ENCODE measurements around the gene MDM2. TPM values are rescaled to one million over a fixed set of nuclear protein-coding genes. Genes with fewer than 3 reads are reported as not detected.

The MDM2 gene
- polyA plus RNA-seq, 1 of the 3 experiments (the other 2 are of a cell fraction) = 21.5 TPM

DNA sequence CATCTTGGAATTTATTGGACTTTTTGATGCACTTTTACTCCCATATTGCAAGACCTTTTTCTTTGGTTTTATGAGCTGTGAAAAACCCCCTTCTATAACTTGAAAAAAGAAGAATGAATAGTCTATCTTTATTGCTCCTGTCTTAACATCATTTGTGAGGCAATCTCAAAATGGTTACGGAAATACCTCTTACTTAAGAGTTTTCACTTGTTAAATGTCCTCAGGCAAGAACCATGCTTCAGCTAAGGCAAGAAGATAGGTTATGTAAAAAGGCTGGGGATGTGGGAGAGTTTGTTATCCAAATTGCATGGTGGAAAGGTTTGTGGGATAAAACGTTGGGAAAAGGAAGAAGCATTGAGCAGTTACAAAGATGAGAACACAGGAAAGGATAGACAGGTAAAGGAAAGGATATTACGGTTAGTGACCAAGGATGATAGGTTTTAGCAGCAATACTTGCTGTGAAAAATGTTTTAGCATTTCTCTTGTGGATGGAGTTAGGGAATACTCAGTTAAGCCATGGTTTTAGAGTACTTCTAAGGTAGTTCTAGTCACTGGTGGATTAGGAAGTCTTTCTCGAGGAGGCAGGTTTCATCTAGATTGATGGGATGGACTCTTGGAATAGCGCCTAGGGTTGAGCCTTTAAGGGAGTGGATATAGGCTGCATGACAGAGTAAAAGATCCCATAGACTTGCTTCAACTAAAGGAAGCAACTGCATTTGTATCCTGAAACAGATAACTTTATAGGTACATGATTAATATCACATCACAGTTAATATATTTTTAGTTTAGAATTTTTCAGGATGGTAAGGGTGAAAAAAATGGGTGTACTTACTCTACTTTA is 30.3 kb downstream of the MDM2 start:
- 95% methylated on average over 5 of the region's 5 CpGs for WGBS (ENCODE audit: low lambda C conversion rate)
- peaks cover 89 to 94% of the 10 kb centered on the region in 2 experiments for H3K36me3 ChIP-seq (replicated peaks in 1 of 2; ENCODE audit: control insufficient read depth in 1 of 2, insufficient read depth in 2 of 2, low read length in 1 of 2)
- no peak overlapping the region for H2AFZ ChIP-seq (ENCODE audit: low read depth)
- peaks cover 98% of the 10 kb centered on the region for H4K20me1 ChIP-seq (ENCODE audit: insufficient read depth)
- no peak overlapping the region for H3K4me2 ChIP-seq
- H3K27ac ChIP-seq (ENCODE audit: low read depth in 2 of 2, low read length in 1 of 2) = peak overlapping the region in 1 of 2 experiments; percentile 5; a peak in 1 of 4 replicates
- no peak for DNase-seq
- CTCF ChIA-PET = no interaction called here
- TF ChIP-seq SMC3 (IDR thresholded peaks at IDR 0.05; ENCODE audit: low read depth, low read length) (no peak), NFIC (IDR thresholded peaks at IDR 0.05; ENCODE audit: borderline replicate concordance) (no peak), RFX5 (IDR thresholded peaks at IDR 0.05; ENCODE audit: low read length) (no peak)
- no peaks in the 10 kb centered on the region for H3K27me3 ChIP-seq (ENCODE audit: insufficient read depth)
- H3K9me2 ChIP-seq = no peaks in the 10 kb centered on the region
- H3K9me3 ChIP-seq = no peaks in the 10 kb centered on the region
- no peak overlapping the region for H3K9ac ChIP-seq
- H3F3A ChIP-seq (replicated peaks; ENCODE audit: insufficient read depth) = peaks cover 80% of the 10 kb centered on the region
- POLR2A ChIA-PET = no interaction called here
- no peak overlapping the region for H3K4me3 ChIP-seq (ENCODE audit: low read depth in 2 of 2, low read length in 1 of 2)
- peaks cover 67% of the 10 kb centered on the region for H3K79me2 ChIP-seq (ENCODE audit: insufficient read depth)
- H3K4me1 ChIP-seq (ENCODE audit: control insufficient read depth in 1 of 2, insufficient read depth in 2 of 2, low read depth in 1 of 2, low read length in 1 of 2) = peaks cover 0 to 12% of the 10 kb centered on the region in 2 experiments; a peak in 2 of 4 replicates

GRCh38 chr12:68839183-68840147 is 31.5 kb downstream of the MDM2 start:
- Histone ChIP-seq H3F3A (replicated peaks; ENCODE audit: insufficient read depth) (peaks cover 87% of the 10 kb centered on the region), H3K9me2 (no peaks in the 10 kb centered on the region), H3K9me3 (no peaks in the 10 kb centered on the region), H3K27ac (ENCODE audit: low read depth in 2 of 2, low read length in 1 of 2) (no peak overlapping the region; a peak in 1 of 4 replicates), H3K4me1 (ENCODE audit: control insufficient read depth in 1 of 2, insufficient read depth in 2 of 2, low read depth in 1 of 2, low read length in 1 of 2) (peaks cover 0 to 11% of the 10 kb centered on the region in 2 experiments; a peak in 2 of 4 replicates), H3K36me3 (replicated peaks in 1 of 2; ENCODE audit: control insufficient read depth in 1 of 2, insufficient read depth in 2 of 2, low read length in 1 of 2) (peaks cover 90 to 94% of the 10 kb centered on the region in 2 experiments), H3K4me3 (ENCODE audit: low read depth in 2 of 2, low read length in 1 of 2) (no peak overlapping the region), H2AFZ (ENCODE audit: low read depth) (no peak overlapping the region), H3K9ac (no peak overlapping the region), H3K4me2 (no peak overlapping the region), H4K20me1 (ENCODE audit: insufficient read depth) (peaks cover 97% of the 10 kb centered on the region), H3K27me3 (ENCODE audit: insufficient read depth) (no peaks in the 10 kb centered on the region), H3K79me2 (ENCODE audit: insufficient read depth) (peaks cover 55% of the 10 kb centered on the region)
- no peak for TF ChIP-seq FOXM1 (IDR thresholded peaks at IDR 0.05; ENCODE audit: low read depth)
- no peak for TF ChIP-seq NFIC (IDR thresholded peaks at IDR 0.05; ENCODE audit: borderline replicate concordance)
- no peak for TF ChIP-seq EP300 (IDR thresholded peaks at IDR 0.05; ENCODE audit: borderline replicate concordance in 1 of 2, low read depth in 1 of 2, low read length in 1 of 2)
- TF ChIP-seq CHD2 (IDR thresholded peaks at IDR 0.05; ENCODE audit: low read length, partially characterized antibody) = no peak
- TF ChIP-seq, protein P1, sequence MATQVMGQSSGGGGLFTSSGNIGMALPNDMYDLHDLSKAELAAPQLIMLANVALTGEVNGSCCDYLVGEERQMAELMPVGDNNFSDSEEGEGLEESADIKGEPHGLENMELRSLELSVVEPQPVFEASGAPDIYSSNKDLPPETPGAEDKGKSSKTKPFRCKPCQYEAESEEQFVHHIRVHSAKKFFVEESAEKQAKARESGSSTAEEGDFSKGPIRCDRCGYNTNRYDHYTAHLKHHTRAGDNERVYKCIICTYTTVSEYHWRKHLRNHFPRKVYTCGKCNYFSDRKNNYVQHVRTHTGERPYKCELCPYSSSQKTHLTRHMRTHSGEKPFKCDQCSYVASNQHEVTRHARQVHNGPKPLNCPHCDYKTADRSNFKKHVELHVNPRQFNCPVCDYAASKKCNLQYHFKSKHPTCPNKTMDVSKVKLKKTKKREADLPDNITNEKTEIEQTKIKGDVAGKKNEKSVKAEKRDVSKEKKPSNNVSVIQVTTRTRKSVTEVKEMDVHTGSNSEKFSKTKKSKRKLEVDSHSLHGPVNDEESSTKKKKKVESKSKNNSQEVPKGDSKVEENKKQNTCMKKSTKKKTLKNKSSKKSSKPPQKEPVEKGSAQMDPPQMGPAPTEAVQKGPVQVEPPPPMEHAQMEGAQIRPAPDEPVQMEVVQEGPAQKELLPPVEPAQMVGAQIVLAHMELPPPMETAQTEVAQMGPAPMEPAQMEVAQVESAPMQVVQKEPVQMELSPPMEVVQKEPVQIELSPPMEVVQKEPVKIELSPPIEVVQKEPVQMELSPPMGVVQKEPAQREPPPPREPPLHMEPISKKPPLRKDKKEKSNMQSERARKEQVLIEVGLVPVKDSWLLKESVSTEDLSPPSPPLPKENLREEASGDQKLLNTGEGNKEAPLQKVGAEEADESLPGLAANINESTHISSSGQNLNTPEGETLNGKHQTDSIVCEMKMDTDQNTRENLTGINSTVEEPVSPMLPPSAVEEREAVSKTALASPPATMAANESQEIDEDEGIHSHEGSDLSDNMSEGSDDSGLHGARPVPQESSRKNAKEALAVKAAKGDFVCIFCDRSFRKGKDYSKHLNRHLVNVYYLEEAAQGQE (IDR thresholded peaks at IDR 0.05; ENCODE audit: low read depth, low read length) = no peak
- no peak for TF ChIP-seq MAX (IDR thresholded peaks at IDR 0.05; ENCODE audit: low read depth)
- TF ChIP-seq, protein P2, sequence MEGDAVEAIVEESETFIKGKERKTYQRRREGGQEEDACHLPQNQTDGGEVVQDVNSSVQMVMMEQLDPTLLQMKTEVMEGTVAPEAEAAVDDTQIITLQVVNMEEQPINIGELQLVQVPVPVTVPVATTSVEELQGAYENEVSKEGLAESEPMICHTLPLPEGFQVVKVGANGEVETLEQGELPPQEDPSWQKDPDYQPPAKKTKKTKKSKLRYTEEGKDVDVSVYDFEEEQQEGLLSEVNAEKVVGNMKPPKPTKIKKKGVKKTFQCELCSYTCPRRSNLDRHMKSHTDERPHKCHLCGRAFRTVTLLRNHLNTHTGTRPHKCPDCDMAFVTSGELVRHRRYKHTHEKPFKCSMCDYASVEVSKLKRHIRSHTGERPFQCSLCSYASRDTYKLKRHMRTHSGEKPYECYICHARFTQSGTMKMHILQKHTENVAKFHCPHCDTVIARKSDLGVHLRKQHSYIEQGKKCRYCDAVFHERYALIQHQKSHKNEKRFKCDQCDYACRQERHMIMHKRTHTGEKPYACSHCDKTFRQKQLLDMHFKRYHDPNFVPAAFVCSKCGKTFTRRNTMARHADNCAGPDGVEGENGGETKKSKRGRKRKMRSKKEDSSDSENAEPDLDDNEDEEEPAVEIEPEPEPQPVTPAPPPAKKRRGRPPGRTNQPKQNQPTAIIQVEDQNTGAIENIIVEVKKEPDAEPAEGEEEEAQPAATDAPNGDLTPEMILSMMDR (IDR thresholded peaks at IDR 0.05) = no peak
- TF ChIP-seq TCF12 (IDR thresholded peaks at IDR 0.05) = no peak
- no peak for TF ChIP-seq RAD21 (IDR thresholded peaks at IDR 0.05; ENCODE audit: low read length)
- TF ChIP-seq NRF1 (IDR thresholded peaks at IDR 0.05; ENCODE audit: low read depth, low read length) = no peak
- no peak for TF ChIP-seq FOSL2 (IDR thresholded peaks at IDR 0.05; ENCODE audit: borderline replicate concordance, low read depth)
- TF ChIP-seq TAF1 (IDR thresholded peaks at IDR 0.05; ENCODE audit: borderline replicate concordance, low read depth, low read length) = no peak
- no peak for TF ChIP-seq SMC3 (IDR thresholded peaks at IDR 0.05; ENCODE audit: low read depth, low read length)
- CTCF ChIA-PET = interaction anchor here (1.1 kb wide), 1 partner anchor 10 kb away, joined by 5 read pairs; no protein-coding TSS in a partner anchor
- POLR2A ChIA-PET = no interaction called here
- DNase-seq = no peak
- WGBS (ENCODE audit: low lambda C conversion rate) = 57% methylated on average over 2 of the region's 2 CpGs

Measured in SK-N-SH (cell line).